K562 (cell line): Measurements from ENCODE around the gene STK11. TPM values are rescaled to one million over a fixed set of nuclear protein-coding genes. Genes with fewer than 3 reads are reported as not detected.
A peak's percentile ranks its signal among the peaks of the same experiment; 100 is the strongest.

Source experiments
- BCOR ChIP-seq: fragments of 450-650 bp; IDR thresholded peaks from 2 replicates; pipeline ENCODE4 v1.6.1; 2016
- ELF1 ChIP-seq: fragments of 200-800 bp; sonication (Bioruptor generic); IDR thresholded peaks from 2 replicates; pipeline ENCODE4 v1.6.1; 2016; ENCODE audit warnings: missing genetic modification characterization, missing compliant biosample characterization
- GTF2E2 ChIP-seq: fragments of 200-800 bp; sonication (Bioruptor generic); IDR thresholded peaks from 2 replicates; pipeline ENCODE4 v1.6.1; 2016; ENCODE audit warnings: missing genetic modification characterization, missing compliant biosample characterization
- POLR2H ChIP-seq: IDR thresholded peaks from 2 replicates; pipeline ENCODE4 v1.6.1; 2016; ENCODE audit warnings: missing genetic modification characterization, low read depth, mild to moderate bottlenecking, control low read depth, missing compliant biosample characterization, moderate library complexity
- RBM39 ChIP-seq: fragments of 200-400 bp; formaldehyde crosslinking; optimal IDR thresholded peaks from 2 replicates; pipeline ENCODE3; 2018; ENCODE audit warnings: low read depth, low read length
- RHOXF2B ChIP-seq: fragments of 250-450 bp; sonication (Bioruptor Pico); conservative IDR thresholded peaks from 2 replicates; pipeline ENCODE4 v1.5.1; 2021
- SPI1 ChIP-seq: IDR thresholded peaks from 2 replicates; pipeline ENCODE4 v1.6.1; 2011; ENCODE audit warnings: low read depth, low read length, control low read depth, borderline replicate concordance
- TAL1 ChIP-seq: fragments of 450-650 bp; IDR thresholded peaks from 2 replicates; pipeline ENCODE4 v1.6.1; 2016; ENCODE audit warnings: mild to moderate bottlenecking
- TRIM24 ChIP-seq, 2 experiments: fragments of 450-650 bp; IDR thresholded peaks; 2 replicates each; pipeline ENCODE4 v1.6.1; 2016
- ZNF274 ChIP-seq: IDR thresholded peaks from 2 replicates; pipeline ENCODE4 v1.6.1; 2011; ENCODE audit warnings: low read depth, mild to moderate bottlenecking, low read length, moderate library complexity, borderline replicate concordance
- ZNF507 ChIP-seq: conservative IDR thresholded peaks from 2 replicates; pipeline ENCODE4 v1.6.1; 2017; ENCODE audit warnings: missing genetic modification characterization, missing compliant biosample characterization
- ZNF561 ChIP-seq: fragments of 450-650 bp; formaldehyde crosslinking; conservative IDR thresholded peaks from 2 replicates; pipeline ENCODE4 v1.4.0; 2020; ENCODE audit warnings: mild to moderate bottlenecking, moderate library complexity
- polyA plus RNA-seq, 8 experiments: library from polyadenylated mRNA; depleted of rRNA in 4 of 8; stranded (reverse) in 5 of 8; unstranded in 3 of 8; fragments of >200 nt; fragmentation: Nextera tagmentation in 2 of 8; fragmentation: Illumina TruSeq in 1 of 8; extraction: Ambion mirVana in 2 of 8; extraction: Trizol in 1 of 8; gene quantifications; 2 replicates each; pipeline versions ENCODE4 v1.2.1 to v1.2.3, GENCODE V29; 2011 to 2014; ENCODE audit warnings: inconsistent platforms in 1 of 8, missing spikeins in 1 of 8
- total RNA-seq, 7 experiments: library from RNA; depleted of rRNA in 6 of 7; stranded (reverse); fragments of >200 nt in 6 of 7; fragmentation: Illumina TruSeq in 2 of 7; extraction: Trizol in 2 of 7; gene quantifications; 2 replicates each; pipeline versions ENCODE4 v1.2.1 to v1.2.3, GENCODE V29; 2011 to 2021; ENCODE audit warnings: low replicate concordance in 1 of 7
- TF ChIP-seq, protein P1 (sequence below): fragments of 250-450 bp; sonication (Bioruptor Pico); IDR thresholded peaks from 2 replicates; pipeline ENCODE4 v1.5.0; 2021

STK11 gene
- total and polyA plus RNA-seq, 9 of the 15 experiments (the other 6 are each of a cell fraction or from before 2014, with no cell fraction given): 0.15 to 96.5 (median 31.7) TPM

DNA sequence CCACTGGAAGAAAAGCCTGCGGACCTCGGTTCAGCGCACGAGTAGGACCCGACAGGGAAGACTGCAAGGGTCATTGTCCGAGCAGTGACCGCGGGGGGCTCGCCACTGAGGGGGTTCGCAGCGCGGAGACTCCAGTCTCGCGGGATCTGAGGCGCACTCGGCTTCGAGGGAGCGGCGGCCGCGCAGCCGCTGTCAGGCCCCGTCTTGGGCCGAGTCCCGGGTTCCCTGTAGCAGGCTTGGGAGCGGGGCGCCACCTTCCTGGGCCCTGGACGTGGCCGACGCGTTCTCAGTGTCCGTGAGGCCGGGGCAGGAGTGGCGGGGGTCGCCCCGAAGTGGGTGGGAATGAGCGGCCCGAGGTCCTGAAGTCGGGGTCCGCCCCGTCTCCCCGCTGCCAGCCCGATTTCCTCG lies 69.3 kb downstream of the STK11 start (continued):
- no peak for TF ChIP-seq TAL1
- no peak for TF ChIP-seq POLR2H (tag)
- no peak for TF ChIP-seq RHOXF2B (CRISPR knock-in tag)
- TF ChIP-seq ELF1 (tag): no peak
- TF ChIP-seq TRIM24 (IDR thresholded peaks at IDR 0.05): no peak
- TF ChIP-seq ZNF274: no peak
- 0 out of 2 replicates have a peak, but pooled peaks have one; percentile 85 for TF ChIP-seq GTF2E2 (tag)
- no peak for TF ChIP-seq BCOR
- no peak for TF ChIP-seq SPI1
- TF ChIP-seq, protein P1, sequence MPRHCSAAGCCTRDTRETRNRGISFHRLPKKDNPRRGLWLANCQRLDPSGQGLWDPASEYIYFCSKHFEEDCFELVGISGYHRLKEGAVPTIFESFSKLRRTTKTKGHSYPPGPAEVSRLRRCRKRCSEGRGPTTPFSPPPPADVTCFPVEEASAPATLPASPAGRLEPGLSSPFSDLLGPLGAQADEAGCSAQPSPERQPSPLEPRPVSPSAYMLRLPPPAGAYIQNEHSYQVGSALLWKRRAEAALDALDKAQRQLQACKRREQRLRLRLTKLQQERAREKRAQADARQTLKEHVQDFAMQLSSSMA (CRISPR knock-in tag): 0 out of 2 replicates have a peak, but pooled peaks have one; percentile 33
- no peak; the same call in 1 of the 2 replicates for TF ChIP-seq ZNF561
- TF ChIP-seq ZNF507 (tag): no peak
- TF ChIP-seq RBM39: no peak
